Ectodermal cell (in vitro differentiated cells): ENCODE data around the gene TMEM38A.
A peak's percentile ranks its signal among the peaks of the same experiment; 100 is the strongest.
"Not testable (repeated sequence)": the region's sequence is repeated elsewhere in the genome, so short reads cannot be mapped to it uniquely, and the experiment has no call there.

Source experiments
- H3K27ac ChIP-seq: 2 replicates; pipeline ENCODE4 v1.7.0; 2013; ENCODE audit warnings: mild to moderate bottlenecking, low read depth, low read length; ENCODE audit not compliant: insufficient read depth, poor library complexity, severe bottlenecking
- H3K27me3 ChIP-seq: 2 replicates; pipeline ENCODE4 v1.7.0; 2013; ENCODE audit warnings: mild to moderate bottlenecking, low read length; ENCODE audit not compliant: insufficient read depth, control insufficient read depth, poor library complexity, severe bottlenecking
- H3K36me3 ChIP-seq: one replicate; pipeline ENCODE4 v1.7.0; 2013; ENCODE audit warnings: low read length; ENCODE audit not compliant: control insufficient read depth, insufficient read depth
- H3K4me1 ChIP-seq: one replicate; pipeline ENCODE4 v1.7.0; 2013; ENCODE audit warnings: low read length; ENCODE audit not compliant: control insufficient read depth, insufficient read depth
- H3K4me3 ChIP-seq: 2 replicates; pipeline ENCODE4 v1.7.0; 2013; ENCODE audit warnings: low read depth, low read length, control low read depth; ENCODE audit not compliant: insufficient read depth
- H3K9me3 ChIP-seq: 2 replicates; pipeline ENCODE4 v1.7.0; 2013; ENCODE audit warnings: mild to moderate bottlenecking, low read length, moderate library complexity; ENCODE audit not compliant: control insufficient read depth
- WGBS, 2 experiments: methylation state at CpG; one replicate each; pipeline ENCODE4 v1.1.7; 2013; ENCODE audit warnings: missing lambda C conversion rate in 2 of 2; 5-methylcytosine and 5-hydroxymethylcytosine counted together

TMEM38A gene

GRCh38 chr19:16654140-16654539 lies 6.8 kb upstream of the TMEM38A start:
- Histone ChIP-seq H3K4me1 (peaks cover 3% of the 10 kb centered on the region), H3K27me3 (no peaks in the 10 kb centered on the region), H3K4me3 (no peak overlapping the region), H3K9me3 (no peaks in the 10 kb centered on the region), H3K27ac (no peak overlapping the region), H3K36me3 (peaks cover 45% of the 10 kb centered on the region)
- WGBS, 2 experiments: 91% methylated on average over 3 of the region's 3 CpGs

- H3K27ac ChIP-seq: no peak overlapping the region
- H3K4me1 ChIP-seq: peaks cover 7% of the 10 kb centered on the region
- H3K4me3 ChIP-seq: no peak overlapping the region
- peaks cover 45% of the 10 kb centered on the region for H3K36me3 ChIP-seq
- H3K9me3 ChIP-seq: no peaks in the 10 kb centered on the region
- no peaks in the 10 kb centered on the region for H3K27me3 ChIP-seq
- WGBS, 2 experiments: 84 to 94% methylated on average over 2 to 3 of the region's 3 CpGs
These were observed 6.3 kb upstream of the TMEM38A start for GRCh38 chr19:16654627-16655026.

- no peak overlapping the region for H3K27ac ChIP-seq
- no peaks in the 10 kb centered on the region for H3K9me3 ChIP-seq
- no peak overlapping the region for H3K4me3 ChIP-seq
- peaks cover 45% of the 10 kb centered on the region for H3K36me3 ChIP-seq
- 93% methylated on average over 11 of the region's 11 CpGs for WGBS, 2 experiments
- peaks cover 7% of the 10 kb centered on the region for H3K4me1 ChIP-seq
- H3K27me3 ChIP-seq: peaks cover 4% of the 10 kb centered on the region
These were observed 5.2 kb upstream of the TMEM38A start for GRCh38 chr19:16655727-16656126.

GRCh38 chr19:16657384-16657783 lies 3.6 kb upstream of the TMEM38A start:
- Histone ChIP-seq H3K4me1 (peaks cover 11% of the 10 kb centered on the region), H3K27ac (no peak overlapping the region), H3K36me3 (peaks cover 33% of the 10 kb centered on the region), H3K27me3 (peaks cover 21% of the 10 kb centered on the region), H3K9me3 (no peaks in the 10 kb centered on the region), H3K4me3 (no peak overlapping the region)
- 93 to 95% methylated on average over 5 of the region's 5 CpGs for WGBS, 2 experiments

GRCh38 chr19:16659464-16659831 lies 1.5 kb upstream of the TMEM38A start:
- H3K4me3 ChIP-seq: peak overlapping the region; percentile 95
- peaks cover 18% of the 10 kb centered on the region for H3K36me3 ChIP-seq
- H3K27ac ChIP-seq: no peak overlapping the region
- H3K9me3 ChIP-seq: no peaks in the 10 kb centered on the region
- WGBS, 2 experiments: 6% methylated on average over 14 of the region's 14 CpGs
- peaks cover 11% of the 10 kb centered on the region for H3K4me1 ChIP-seq
- H3K27me3 ChIP-seq: peaks cover 26% of the 10 kb centered on the region

- 1% methylated on average over 60 of the region's 60 CpGs for WGBS, 2 experiments
- Histone ChIP-seq H3K36me3 (peaks cover 15% of the 10 kb centered on the region), H3K27ac (peak within 1 kb of the TSS; percentile 51), H3K9me3 (no peaks in the 10 kb centered on the region), H3K27me3 (peaks cover 26% of the 10 kb centered on the region), H3K4me3 (peak within 1 kb of the TSS; percentile 95), H3K4me1 (peaks cover 11% of the 10 kb centered on the region)
These were observed 869 bp upstream of the TMEM38A start, which contains the start of gene SMIM7 for GRCh38 chr19:16659832-16660708. TSS of gene SMIM7 (minus strand) at chr19:16660144. CDS start at chr19:16660110, 34 bp downstream.

GRCh38 chr19:16661480-16662034 lies 618 bp downstream of the TMEM38A start:
- no peaks in the 10 kb centered on the region for H3K9me3 ChIP-seq
- WGBS, 2 experiments: 6 to 7% methylated on average over 31 of the region's 31 CpGs
- peaks cover 6% of the 10 kb centered on the region for H3K36me3 ChIP-seq
- peaks cover 26% of the 10 kb centered on the region for H3K27me3 ChIP-seq
- peak overlapping the region; percentile 95 for H3K4me3 ChIP-seq
- H3K27ac ChIP-seq: no peak overlapping the region
- H3K4me1 ChIP-seq: peaks cover 11% of the 10 kb centered on the region

- 93 to 95% methylated on average over 5 of the region's 5 CpGs for WGBS, 2 experiments
- no peaks in the 10 kb centered on the region for H3K9me3 ChIP-seq
- H3K27me3 ChIP-seq: no peaks in the 10 kb centered on the region
- no peaks in the 10 kb centered on the region for H3K4me1 ChIP-seq
- no peaks in the 10 kb centered on the region for H3K36me3 ChIP-seq
- no peak overlapping the region for H3K27ac ChIP-seq
- H3K4me3 ChIP-seq: no peak overlapping the region
These were observed 7.2 kb downstream of the TMEM38A start for GRCh38 chr19:16668176-16668575.

- WGBS, 2 experiments: 65 to 97% methylated on average over 4 of the region's 4 CpGs
These were observed 7.8 kb downstream of the TMEM38A start for GRCh38 chr19:16668702-16669101.

GRCh38 chr19:16670291-16670690 lies 9.4 kb downstream of the TMEM38A start:
- Histone ChIP-seq H3K4me1 (no peaks in the 10 kb centered on the region), H3K9me3 (no peaks in the 10 kb centered on the region), H3K27me3 (no peaks in the 10 kb centered on the region), H3K4me3 (no peak overlapping the region), H3K27ac (no peak overlapping the region), H3K36me3 (no peaks in the 10 kb centered on the region)
- WGBS, 2 experiments: 94% methylated on average over 13 of the region's 13 CpGs

More at GRCh38 chr19:16668702-16669101, 7.8 kb downstream of the TMEM38A start:
- H3K27ac ChIP-seq, H3K9me3 ChIP-seq, H3K36me3 ChIP-seq, H3K27me3 ChIP-seq, H3K4me3 ChIP-seq, H3K4me1 ChIP-seq: not testable (repeated sequence)
